GM23338 (cell line): ENCODE data around the gene TSR1. TPM values are rescaled to one million over a fixed set of nuclear protein-coding genes. Genes with fewer than 3 reads are reported as not detected.

Experiments used
- ATAC-seq: fragments of 200-7000 bp; cut with Tn5 transposase; 3 replicates; pipeline ENCODE4 v1.9.1; 2020
- DNase-seq: peaks from one replicate; pipeline ENCODE4 v3.0.0-alpha.2; 2015; ENCODE audit warnings: low spot score
- H2AFZ ChIP-seq: fragments of 200-600 bp; sonication (generic); 2 replicates; pipeline ENCODE4 v1.8.0; 2016; ENCODE audit warnings: antibody characterized with exemption, mild to moderate bottlenecking, moderate library complexity
- H3F3A ChIP-seq: fragments of 200-600 bp; sonication (generic); replicated peaks from 2 replicates; pipeline ENCODE4 v1.8.0; 2017; ENCODE audit warnings: antibody characterized with exemption, mixed run types, low read depth
- H3K27ac ChIP-seq: fragments of 200-600 bp; sonication (generic); 2 replicates; pipeline ENCODE4 v1.6.1; 2016; ENCODE audit warnings: low read depth
- H3K27me3 ChIP-seq: fragments of 200-600 bp; sonication (generic); 2 replicates; pipeline ENCODE4 v1.8.0; 2016; ENCODE audit warnings: mild to moderate bottlenecking, mixed run types, moderate library complexity; ENCODE audit not compliant: insufficient read depth
- H3K36me3 ChIP-seq: fragments of 200-600 bp; sonication (generic); 2 replicates; pipeline ENCODE4 v1.8.0; 2016; ENCODE audit warnings: mild to moderate bottlenecking; ENCODE audit not compliant: insufficient read depth
- H3K4me1 ChIP-seq: fragments of 200-600 bp; sonication (generic); 2 replicates; pipeline ENCODE4 v1.8.0; 2016; ENCODE audit warnings: mild to moderate bottlenecking, moderate library complexity; ENCODE audit not compliant: insufficient read depth
- H3K4me2 ChIP-seq: fragments of 200-600 bp; sonication (generic); 2 replicates; pipeline ENCODE4 v1.7.1; 2017; ENCODE audit warnings: mixed run types
- H3K4me3 ChIP-seq: fragments of 200-600 bp; sonication (generic); 2 replicates; pipeline ENCODE4 v1.6.1; 2016; ENCODE audit warnings: mixed run types
- H3K79me2 ChIP-seq: fragments of 200-600 bp; sonication (generic); replicated peaks from 2 replicates; pipeline ENCODE4 v1.8.0; 2017; ENCODE audit warnings: mild to moderate bottlenecking; ENCODE audit not compliant: insufficient read depth
- H3K9me2 ChIP-seq: fragments of 200-600 bp; sonication (generic); 2 replicates; pipeline ENCODE4 v1.8.0; 2017; ENCODE audit not compliant: insufficient read depth
- H4K20me1 ChIP-seq: fragments of 200-600 bp; sonication (generic); replicated peaks from 2 replicates; pipeline ENCODE4 v1.8.0; 2017; ENCODE audit warnings: mild to moderate bottlenecking; ENCODE audit not compliant: insufficient read depth
- H3K27ac Mint-ChIP-seq: 2 replicates; pipeline ENCODE4 v1.8.0; 2020; ENCODE audit warnings: inconsistent platforms, mild to moderate bottlenecking, moderate library complexity, mixed read lengths
- H3K27me3 Mint-ChIP-seq: 3 replicates; pipeline ENCODE4 v1.8.0; 2022; ENCODE audit warnings: low read depth, mild to moderate bottlenecking, moderate library complexity, mixed read lengths, inconsistent platforms; ENCODE audit not compliant: insufficient read depth, poor library complexity
- H3K36me3 Mint-ChIP-seq: 3 replicates; pipeline ENCODE4 v1.8.0; 2021; ENCODE audit warnings: low read depth, mild to moderate bottlenecking, inconsistent platforms, moderate library complexity, mixed read lengths
- H3K4me1 Mint-ChIP-seq: 3 replicates; pipeline ENCODE4 v1.8.0; 2020; ENCODE audit warnings: mild to moderate bottlenecking, inconsistent platforms, mixed read lengths
- H3K4me3 Mint-ChIP-seq: 3 replicates; pipeline ENCODE4 v1.8.0; 2021; ENCODE audit warnings: moderate library complexity, mild to moderate bottlenecking, inconsistent platforms, mixed read lengths
- H3K9me3 Mint-ChIP-seq: 3 replicates; pipeline ENCODE4 v1.8.0; 2020; ENCODE audit warnings: moderate library complexity, mild to moderate bottlenecking, inconsistent platforms, mixed read lengths
- CREB1 ChIP-seq: fragments of 250-450 bp; sonication (Bioruptor Pico); IDR thresholded peaks from 2 replicates; pipeline ENCODE4 v1.5.0; 2020; ENCODE audit warnings: low read depth, mild to moderate bottlenecking, moderate library complexity
- CTCF ChIP-seq, 2 experiments: fragments of 200-600 bp in 1 of 2; sonication (generic) in 1 of 2; conservative IDR thresholded peaks; 2 replicates each; pipeline versions ENCODE4 v1.5.1 to v1.6.1; 2016 to 2017; ENCODE audit warnings: antibody characterized with exemption in 2 of 2, low read depth in 2 of 2, mild to moderate bottlenecking in 2 of 2, moderate library complexity in 1 of 2
- ETS1 ChIP-seq: IDR thresholded peaks from 2 replicates; pipeline ENCODE4 v1.6.1; 2016; ENCODE audit warnings: antibody characterized with exemption
- EZH2 ChIP-seq: fragments of 200-600 bp; sonication (generic); IDR thresholded peaks from one replicate; pipeline ENCODE4 v1.8.0; 2017; ENCODE audit warnings: antibody characterized with exemption, mild to moderate bottlenecking, low read depth; ENCODE audit not compliant: unreplicated experiment
- EZH2phosphoT487 ChIP-seq: fragments of 200-600 bp; sonication (generic); IDR thresholded peaks from one replicate; pipeline ENCODE4 v1.8.1; 2018; ENCODE audit warnings: antibody characterized with exemption; ENCODE audit not compliant: unreplicated experiment
- JUNB ChIP-seq: IDR thresholded peaks from one replicate; pipeline ENCODE4 v1.6.1; 2016; ENCODE audit warnings: antibody characterized with exemption; ENCODE audit not compliant: unreplicated experiment
- NANOG ChIP-seq: IDR thresholded peaks from 2 replicates; pipeline ENCODE4 v1.6.1; 2016; ENCODE audit warnings: antibody characterized with exemption, borderline replicate concordance
- POLR2AphosphoS5 ChIP-seq: IDR thresholded peaks from 2 replicates; pipeline ENCODE4 v1.6.1; 2016; ENCODE audit warnings: antibody characterized with exemption, low read depth
- REST ChIP-seq: IDR thresholded peaks from one replicate; pipeline ENCODE4 v1.6.1; 2018; ENCODE audit warnings: antibody characterized with exemption; ENCODE audit not compliant: unreplicated experiment
- STAT1 ChIP-seq: IDR thresholded peaks from one replicate; pipeline ENCODE4 v1.6.1; 2016; ENCODE audit warnings: antibody characterized with exemption; ENCODE audit not compliant: unreplicated experiment
- ZNF114 ChIP-seq: fragments of 250-450 bp; sonication (Bioruptor Pico); IDR thresholded peaks from 2 replicates; pipeline ENCODE4 v1.5.0; 2020; ENCODE audit warnings: mild to moderate bottlenecking, moderate library complexity
- ZNF331 ChIP-seq: fragments of 250-450 bp; sonication (Bioruptor Pico); IDR thresholded peaks from 2 replicates; pipeline ENCODE4 v1.5.0; 2020; ENCODE audit warnings: low read depth, mild to moderate bottlenecking, moderate library complexity
- ZNF462 ChIP-seq: fragments of 250-450 bp; sonication (Bioruptor Pico); IDR thresholded peaks from 2 replicates; pipeline ENCODE4 v1.5.0; 2020; ENCODE audit warnings: mild to moderate bottlenecking, moderate library complexity
- polyA plus RNA-seq: library from polyadenylated mRNA; unstranded; fragments of >200 nt; fragmentation: Nextera tagmentation; extraction: Ambion mirVana; gene quantifications from 2 replicates; pipeline ENCODE4 v1.2.1, GENCODE V29; 2016
- total RNA-seq: library from RNA; depleted of rRNA; stranded (reverse); fragments of >200 nt; shearing (Covaris generic); gene quantifications from 2 replicates; pipeline ENCODE4 v1.2.3, GENCODE V29; 2014

TSR1 gene
- total and polyA plus RNA-seq, 2 experiments from 2014 or later = 36.9 to 108 TPM

GRCh38 chr17:2317796-2318195, 18.5 kb downstream of the TSR1 start:
- TF ChIP-seq EZH2phosphoT487 (no peak), ETS1 (no peak), JUNB (no peak), ZNF114 (CRISPR knock-in tag) (no peak), ZNF462 (CRISPR knock-in tag) (no peak), POLR2AphosphoS5 (no peak), CREB1 (CRISPR knock-in tag) (no peak), REST (no peak), CTCF (conservative IDR thresholded peaks at IDR 0.05; ENCODE audit: low read depth in 2 of 2) (no peak), ZNF331 (CRISPR knock-in tag) (no peak), STAT1 (no peak), NANOG (no peak), EZH2 (no peak)
- Histone ChIP-seq H3K4me2 (no peak overlapping the region), H3K27ac (0 out of 2 replicates have a peak overlapping the region, but pooled peaks have one; percentile 10), H2AFZ (no peak overlapping the region), H4K20me1 (peaks cover 4% of the 10 kb centered on the region; the same call in 1 of the 2 replicates), H3K36me3 (peaks cover 1% of the 10 kb centered on the region; the same call in 1 of the 2 replicates), H3K9me2 (no peaks in the 10 kb centered on the region), H3F3A (peaks cover 8% of the 10 kb centered on the region; the same call in 1 of the 2 replicates), H3K27me3 (no peaks in the 10 kb centered on the region), H3K4me1 (no peaks in the 10 kb centered on the region), H3K79me2 (no peaks in the 10 kb centered on the region), H3K4me3 (no peak overlapping the region)
- H3K27ac Mint-ChIP-seq = no peak overlapping the region
- no peak for ATAC-seq
- H3K9me3 Mint-ChIP-seq = no peaks in the 10 kb centered on the region
- no peak for DNase-seq
- H3K4me3 Mint-ChIP-seq = no peak overlapping the region
- H3K36me3 Mint-ChIP-seq = peaks cover 14% of the 10 kb centered on the region
- H3K27me3 Mint-ChIP-seq = peaks cover 6% of the 10 kb centered on the region
- no peaks in the 10 kb centered on the region for H3K4me1 Mint-ChIP-seq
